G401.6 (cell line): Measurements from ENCODE around the gene FOXO6.

Experiments used
- FAIRE-seq: peaks from 2 replicates; lab custom pipeline; 2012; peaks lifted over from hg19 to GRCh38; lab: Jason Lieb, UNC

FOXO6 gene

GRCh38 chr1:41411229-41411628, 50.0 kb downstream of the FOXO6 start:
- no peak for FAIRE-seq

- no peak for FAIRE-seq
Observed at GRCh38 chr1:41412748-41413147, 51.5 kb downstream of the FOXO6 start.

- no peak for FAIRE-seq
Observed at GRCh38 chr1:41413748-41414281, 52.6 kb downstream of the FOXO6 start.

GRCh38 chr1:41414296-41414695, 53.1 kb downstream of the FOXO6 start:
- FAIRE-seq: no peak

- no peak for FAIRE-seq
Observed at GRCh38 chr1:41414716-41415306, 53.6 kb downstream of the FOXO6 start.

- FAIRE-seq: no peak
Observed at GRCh38 chr1:41416081-41416480, 54.8 kb downstream of the FOXO6 start.

- FAIRE-seq: no peak
Observed at GRCh38 chr1:41416552-41417334, 55.5 kb downstream of the FOXO6 start.

GRCh38 chr1:41417335-41417682, 56.1 kb downstream of the FOXO6 start:
- no peak for FAIRE-seq

- no peak for FAIRE-seq
Observed at GRCh38 chr1:41417746-41418145, 56.5 kb downstream of the FOXO6 start.

GRCh38 chr1:41418857-41419583, 57.8 kb downstream of the FOXO6 start:
- FAIRE-seq: no peak

- no peak for FAIRE-seq
Observed at GRCh38 chr1:41419584-41420295, 58.5 kb downstream of the FOXO6 start.

GRCh38 chr1:41420351-41420750, 59.1 kb downstream of the FOXO6 start:
- FAIRE-seq: no peak

GRCh38 chr1:41420860-41421259, 59.6 kb downstream of the FOXO6 start:
- FAIRE-seq: no peak

GRCh38 chr1:41422306-41422705, 61.1 kb downstream of the FOXO6 start:
- FAIRE-seq: no peak

GRCh38 chr1:41423511-41424191, 62.4 kb downstream of the FOXO6 start:
- no peak for FAIRE-seq

GRCh38 chr1:41424581-41425118, 63.4 kb downstream of the FOXO6 start:
- no peak for FAIRE-seq

- no peak for FAIRE-seq
Observed at GRCh38 chr1:41425369-41425768, 64.1 kb downstream of the FOXO6 start.

- no peak for FAIRE-seq
Observed at GRCh38 chr1:41426201-41426890, 65.1 kb downstream of the FOXO6 start.

GRCh38 chr1:41427122-41427913, 66.1 kb downstream of the FOXO6 start:
- no peak for FAIRE-seq
